ENCODE measurements around the gene PEA15.

DNA sequence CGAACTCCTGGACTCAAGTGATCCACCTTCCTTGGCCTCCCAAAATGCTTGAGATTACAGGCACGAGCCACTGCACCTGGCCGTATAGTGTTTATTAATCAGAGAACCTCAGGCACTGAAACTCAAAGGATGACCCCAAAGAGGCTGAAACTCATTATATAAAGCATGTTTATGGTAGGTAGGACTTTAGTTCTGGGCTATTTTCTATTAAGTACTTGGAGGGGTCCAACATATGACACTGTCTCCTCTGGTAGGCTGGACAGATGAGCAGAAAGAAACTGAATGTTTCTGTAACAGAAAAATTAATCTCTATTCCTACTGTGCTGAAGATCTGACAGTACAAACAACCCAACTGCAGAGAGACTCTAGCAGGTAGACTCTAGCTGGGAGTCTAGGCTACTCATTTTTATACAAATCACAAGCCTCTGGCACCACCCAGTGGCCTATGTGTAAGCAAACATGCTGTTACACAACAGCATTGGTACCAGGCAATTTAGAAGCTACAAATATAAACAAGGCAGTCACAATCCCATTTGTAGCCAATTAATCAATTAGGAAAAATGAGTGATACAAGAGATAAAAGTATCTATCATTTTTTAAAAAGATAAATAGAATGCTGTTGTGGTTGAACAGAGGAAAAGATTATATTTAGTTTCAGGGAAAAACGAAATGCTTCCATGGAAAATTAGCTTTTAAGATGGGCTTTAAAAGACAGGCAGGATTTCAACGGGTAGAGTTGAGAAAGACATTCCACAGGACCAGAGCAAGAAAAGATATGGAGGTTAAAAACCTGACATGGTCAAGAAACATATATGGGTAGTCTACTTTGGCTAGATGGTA is 46.7 kb downstream of the PEA15 start:
- no peak for TF ChIP-seq ZNF664 (tag by site-specific recombination; IDR thresholded peaks at IDR 0.05)
- TF ChIP-seq, protein P1, sequence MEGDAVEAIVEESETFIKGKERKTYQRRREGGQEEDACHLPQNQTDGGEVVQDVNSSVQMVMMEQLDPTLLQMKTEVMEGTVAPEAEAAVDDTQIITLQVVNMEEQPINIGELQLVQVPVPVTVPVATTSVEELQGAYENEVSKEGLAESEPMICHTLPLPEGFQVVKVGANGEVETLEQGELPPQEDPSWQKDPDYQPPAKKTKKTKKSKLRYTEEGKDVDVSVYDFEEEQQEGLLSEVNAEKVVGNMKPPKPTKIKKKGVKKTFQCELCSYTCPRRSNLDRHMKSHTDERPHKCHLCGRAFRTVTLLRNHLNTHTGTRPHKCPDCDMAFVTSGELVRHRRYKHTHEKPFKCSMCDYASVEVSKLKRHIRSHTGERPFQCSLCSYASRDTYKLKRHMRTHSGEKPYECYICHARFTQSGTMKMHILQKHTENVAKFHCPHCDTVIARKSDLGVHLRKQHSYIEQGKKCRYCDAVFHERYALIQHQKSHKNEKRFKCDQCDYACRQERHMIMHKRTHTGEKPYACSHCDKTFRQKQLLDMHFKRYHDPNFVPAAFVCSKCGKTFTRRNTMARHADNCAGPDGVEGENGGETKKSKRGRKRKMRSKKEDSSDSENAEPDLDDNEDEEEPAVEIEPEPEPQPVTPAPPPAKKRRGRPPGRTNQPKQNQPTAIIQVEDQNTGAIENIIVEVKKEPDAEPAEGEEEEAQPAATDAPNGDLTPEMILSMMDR (tag by site-specific recombination; IDR thresholded peaks at IDR 0.05), result no peak
- TF ChIP-seq ZNF837 (tag by site-specific recombination; IDR thresholded peaks at IDR 0.05), result no peak
- TF ChIP-seq, protein P2, sequence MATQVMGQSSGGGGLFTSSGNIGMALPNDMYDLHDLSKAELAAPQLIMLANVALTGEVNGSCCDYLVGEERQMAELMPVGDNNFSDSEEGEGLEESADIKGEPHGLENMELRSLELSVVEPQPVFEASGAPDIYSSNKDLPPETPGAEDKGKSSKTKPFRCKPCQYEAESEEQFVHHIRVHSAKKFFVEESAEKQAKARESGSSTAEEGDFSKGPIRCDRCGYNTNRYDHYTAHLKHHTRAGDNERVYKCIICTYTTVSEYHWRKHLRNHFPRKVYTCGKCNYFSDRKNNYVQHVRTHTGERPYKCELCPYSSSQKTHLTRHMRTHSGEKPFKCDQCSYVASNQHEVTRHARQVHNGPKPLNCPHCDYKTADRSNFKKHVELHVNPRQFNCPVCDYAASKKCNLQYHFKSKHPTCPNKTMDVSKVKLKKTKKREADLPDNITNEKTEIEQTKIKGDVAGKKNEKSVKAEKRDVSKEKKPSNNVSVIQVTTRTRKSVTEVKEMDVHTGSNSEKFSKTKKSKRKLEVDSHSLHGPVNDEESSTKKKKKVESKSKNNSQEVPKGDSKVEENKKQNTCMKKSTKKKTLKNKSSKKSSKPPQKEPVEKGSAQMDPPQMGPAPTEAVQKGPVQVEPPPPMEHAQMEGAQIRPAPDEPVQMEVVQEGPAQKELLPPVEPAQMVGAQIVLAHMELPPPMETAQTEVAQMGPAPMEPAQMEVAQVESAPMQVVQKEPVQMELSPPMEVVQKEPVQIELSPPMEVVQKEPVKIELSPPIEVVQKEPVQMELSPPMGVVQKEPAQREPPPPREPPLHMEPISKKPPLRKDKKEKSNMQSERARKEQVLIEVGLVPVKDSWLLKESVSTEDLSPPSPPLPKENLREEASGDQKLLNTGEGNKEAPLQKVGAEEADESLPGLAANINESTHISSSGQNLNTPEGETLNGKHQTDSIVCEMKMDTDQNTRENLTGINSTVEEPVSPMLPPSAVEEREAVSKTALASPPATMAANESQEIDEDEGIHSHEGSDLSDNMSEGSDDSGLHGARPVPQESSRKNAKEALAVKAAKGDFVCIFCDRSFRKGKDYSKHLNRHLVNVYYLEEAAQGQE (tag by site-specific recombination; IDR thresholded peaks at IDR 0.05), result no peak
- TF ChIP-seq ZFP3 (tag by site-specific recombination; IDR thresholded peaks at IDR 0.05; ENCODE audit: low read depth), result no peak
- no peak for TF ChIP-seq YY1 (tag by site-specific recombination; IDR thresholded peaks at IDR 0.05)
- TF ChIP-seq, protein P3, sequence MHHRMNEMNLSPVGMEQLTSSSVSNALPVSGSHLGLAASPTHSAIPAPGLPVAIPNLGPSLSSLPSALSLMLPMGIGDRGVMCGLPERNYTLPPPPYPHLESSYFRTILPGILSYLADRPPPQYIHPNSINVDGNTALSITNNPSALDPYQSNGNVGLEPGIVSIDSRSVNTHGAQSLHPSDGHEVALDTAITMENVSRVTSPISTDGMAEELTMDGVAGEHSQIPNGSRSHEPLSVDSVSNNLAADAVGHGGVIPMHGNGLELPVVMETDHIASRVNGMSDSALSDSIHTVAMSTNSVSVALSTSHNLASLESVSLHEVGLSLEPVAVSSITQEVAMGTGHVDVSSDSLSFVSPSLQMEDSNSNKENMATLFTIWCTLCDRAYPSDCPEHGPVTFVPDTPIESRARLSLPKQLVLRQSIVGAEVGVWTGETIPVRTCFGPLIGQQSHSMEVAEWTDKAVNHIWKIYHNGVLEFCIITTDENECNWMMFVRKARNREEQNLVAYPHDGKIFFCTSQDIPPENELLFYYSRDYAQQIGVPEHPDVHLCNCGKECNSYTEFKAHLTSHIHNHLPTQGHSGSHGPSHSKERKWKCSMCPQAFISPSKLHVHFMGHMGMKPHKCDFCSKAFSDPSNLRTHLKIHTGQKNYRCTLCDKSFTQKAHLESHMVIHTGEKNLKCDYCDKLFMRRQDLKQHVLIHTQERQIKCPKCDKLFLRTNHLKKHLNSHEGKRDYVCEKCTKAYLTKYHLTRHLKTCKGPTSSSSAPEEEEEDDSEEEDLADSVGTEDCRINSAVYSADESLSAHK (tag by site-specific recombination; IDR thresholded peaks at IDR 0.05), result no peak
- TF ChIP-seq ZNF558 (tag by site-specific recombination; IDR thresholded peaks at IDR 0.05), result no peak
- no peak for TF ChIP-seq ZNF707 (tag by site-specific recombination; IDR thresholded peaks at IDR 0.05)
- TF ChIP-seq, protein P4, sequence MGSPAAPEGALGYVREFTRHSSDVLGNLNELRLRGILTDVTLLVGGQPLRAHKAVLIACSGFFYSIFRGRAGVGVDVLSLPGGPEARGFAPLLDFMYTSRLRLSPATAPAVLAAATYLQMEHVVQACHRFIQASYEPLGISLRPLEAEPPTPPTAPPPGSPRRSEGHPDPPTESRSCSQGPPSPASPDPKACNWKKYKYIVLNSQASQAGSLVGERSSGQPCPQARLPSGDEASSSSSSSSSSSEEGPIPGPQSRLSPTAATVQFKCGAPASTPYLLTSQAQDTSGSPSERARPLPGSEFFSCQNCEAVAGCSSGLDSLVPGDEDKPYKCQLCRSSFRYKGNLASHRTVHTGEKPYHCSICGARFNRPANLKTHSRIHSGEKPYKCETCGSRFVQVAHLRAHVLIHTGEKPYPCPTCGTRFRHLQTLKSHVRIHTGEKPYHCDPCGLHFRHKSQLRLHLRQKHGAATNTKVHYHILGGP (tag by site-specific recombination; IDR thresholded peaks at IDR 0.05), result no peak
- TF ChIP-seq, protein P5, sequence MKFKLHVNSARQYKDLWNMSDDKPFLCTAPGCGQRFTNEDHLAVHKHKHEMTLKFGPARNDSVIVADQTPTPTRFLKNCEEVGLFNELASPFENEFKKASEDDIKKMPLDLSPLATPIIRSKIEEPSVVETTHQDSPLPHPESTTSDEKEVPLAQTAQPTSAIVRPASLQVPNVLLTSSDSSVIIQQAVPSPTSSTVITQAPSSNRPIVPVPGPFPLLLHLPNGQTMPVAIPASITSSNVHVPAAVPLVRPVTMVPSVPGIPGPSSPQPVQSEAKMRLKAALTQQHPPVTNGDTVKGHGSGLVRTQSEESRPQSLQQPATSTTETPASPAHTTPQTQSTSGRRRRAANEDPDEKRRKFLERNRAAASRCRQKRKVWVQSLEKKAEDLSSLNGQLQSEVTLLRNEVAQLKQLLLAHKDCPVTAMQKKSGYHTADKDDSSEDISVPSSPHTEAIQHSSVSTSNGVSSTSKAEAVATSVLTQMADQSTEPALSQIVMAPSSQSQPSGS (tag by site-specific recombination; IDR thresholded peaks at IDR 0.05; ENCODE audit: low read depth), result no peak
- TF ChIP-seq GFI1B (tag by site-specific recombination; IDR thresholded peaks at IDR 0.05), result no peak
